Kidney (tissue), 14 donors: Measurements from ENCODE around the gene NPC2. TPM values are rescaled to one million over a fixed set of nuclear protein-coding genes. Genes with fewer than 3 reads are reported as not detected.
A peak's percentile ranks its signal among the peaks of the same experiment; 100 is the strongest.

Source experiments
- DNase-seq, 5 donors: peaks; one replicate each; pipeline ENCODE4 v3.0.0-alpha.2; 2013 to 2020
- FAIRE-seq: peaks from 2 replicates; lab custom pipeline; 2012; peaks lifted over from hg19 to GRCh38; lab: Jason Lieb, UNC
- H3K27ac ChIP-seq, 2 donors: one replicate each; pipeline ENCODE4 v1.7.0; 2013; ENCODE audit warnings: low read depth in 2 of 2, low read length in 2 of 2, inconsistent platforms in 1 of 2
- H3K27me3 ChIP-seq: one replicate; pipeline ENCODE4 v1.7.1; 2013; ENCODE audit warnings: low read length, inconsistent platforms; ENCODE audit not compliant: control insufficient read depth, insufficient read depth
- H3K36me3 ChIP-seq, 3 donors: one replicate each; pipeline versions ENCODE4 v1.7.0 to v1.7.1; 2013; ENCODE audit warnings: low read length in 3 of 3, control low read depth in 1 of 3, inconsistent platforms in 1 of 3; ENCODE audit not compliant: insufficient read depth in 3 of 3, control insufficient read depth in 2 of 3
- H3K4me1 ChIP-seq, 3 donors: one replicate each; pipeline versions ENCODE4 v1.7.0 to v1.7.1; 2013; ENCODE audit warnings: low read length in 3 of 3, inconsistent platforms in 1 of 3, low read depth in 1 of 3; ENCODE audit not compliant: control insufficient read depth in 2 of 3, insufficient read depth in 2 of 3
- H3K4me3 ChIP-seq, 3 donors: one replicate each; pipeline versions ENCODE4 v1.7.0 to v1.8.1; 2013; ENCODE audit warnings: low read length in 3 of 3, control low read depth in 1 of 3, inconsistent platforms in 1 of 3
- H3K9ac ChIP-seq, 3 donors: one replicate each; pipeline versions ENCODE4 v1.7.0 to v1.7.1; 2013; ENCODE audit warnings: low read length in 3 of 3, control low read depth in 1 of 3, inconsistent platforms in 1 of 3
- H3K9me3 ChIP-seq, 3 donors: one replicate each; pipeline versions ENCODE4 v1.7.0 to v1.7.1; 2013; ENCODE audit warnings: low read length in 3 of 3, control low read depth in 1 of 3, inconsistent platforms in 1 of 3; ENCODE audit not compliant: control insufficient read depth in 2 of 3, insufficient read depth in 1 of 3
- intact Hi-C: fragments of 100-400 bp; cut with DNase I; formaldehyde crosslinking; loops from one replicate; pipeline ENCODE4 v1.11.1; 2022
- polyA plus RNA-seq: library from polyadenylated mRNA; stranded (reverse); fragments of 350-450 nt; fragmentation: Illumina TruSeq; extraction: RNeasy Lipid Tissue Mini Kit (QIAGEN cat#74804); gene quantifications from one replicate; pipeline ENCODE4 v1.2.3, GENCODE V29; 2014; ENCODE audit warnings: low read depth, low replicate concordance; ENCODE audit not compliant: insufficient read depth
- total RNA-seq: library from RNA; stranded (reverse); fragmentation: NEBNext Ultra II Directional; extraction: Animal tissue kit (Norgen Biotek cat#: 25700); gene quantifications from one replicate; pipeline ENCODE4 v1.2.1, GENCODE V29; 2021
- TF ChIP-seq, protein P1 (sequence below): IDR thresholded peaks from 3 replicates; pipeline ENCODE4 v1.5.1; 2012; ENCODE audit warnings: mild to moderate bottlenecking, moderate library complexity, borderline replicate concordance; ENCODE audit not compliant: insufficient read depth; ENCODE audit errors: extremely low read depth
- donor health status: control.
- donor health status: control.
- donor health status: control.
- donor health status: control.
- donor health status: control.
- donor health status: DM: yes; HTN: yes; CAD: no.
- donor health status: Normal renal cell carcinoma (clear cell type).

Gene NPC2
- total and polyA plus RNA-seq, 2 donors from 2014 or later = 217 to 435 TPM

DNA sequence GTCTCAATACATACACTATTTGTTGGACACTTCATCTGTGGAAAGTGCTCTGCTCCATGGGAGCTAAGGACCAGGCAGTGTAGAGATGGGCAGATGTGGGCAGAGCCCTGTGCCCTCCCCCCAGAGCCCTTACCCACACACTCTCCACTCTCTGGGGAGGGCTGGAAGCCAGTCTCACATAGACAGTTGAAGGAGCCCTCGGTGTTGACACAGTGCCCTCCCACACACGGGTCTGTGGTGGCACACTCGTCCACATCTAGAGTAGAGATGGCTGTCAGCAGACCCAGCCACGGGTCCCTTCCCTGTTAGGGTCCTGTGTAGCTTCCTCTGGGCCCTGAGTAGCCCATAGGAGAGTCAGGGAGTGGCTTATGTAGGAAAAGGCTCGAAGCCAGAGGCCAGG, 14.7 kb upstream of the NPC2 start:
- no peaks in the 10 kb centered on the region for H3K36me3 ChIP-seq
- no peaks in the 10 kb centered on the region for H3K27me3 ChIP-seq
- TF ChIP-seq, protein P1, sequence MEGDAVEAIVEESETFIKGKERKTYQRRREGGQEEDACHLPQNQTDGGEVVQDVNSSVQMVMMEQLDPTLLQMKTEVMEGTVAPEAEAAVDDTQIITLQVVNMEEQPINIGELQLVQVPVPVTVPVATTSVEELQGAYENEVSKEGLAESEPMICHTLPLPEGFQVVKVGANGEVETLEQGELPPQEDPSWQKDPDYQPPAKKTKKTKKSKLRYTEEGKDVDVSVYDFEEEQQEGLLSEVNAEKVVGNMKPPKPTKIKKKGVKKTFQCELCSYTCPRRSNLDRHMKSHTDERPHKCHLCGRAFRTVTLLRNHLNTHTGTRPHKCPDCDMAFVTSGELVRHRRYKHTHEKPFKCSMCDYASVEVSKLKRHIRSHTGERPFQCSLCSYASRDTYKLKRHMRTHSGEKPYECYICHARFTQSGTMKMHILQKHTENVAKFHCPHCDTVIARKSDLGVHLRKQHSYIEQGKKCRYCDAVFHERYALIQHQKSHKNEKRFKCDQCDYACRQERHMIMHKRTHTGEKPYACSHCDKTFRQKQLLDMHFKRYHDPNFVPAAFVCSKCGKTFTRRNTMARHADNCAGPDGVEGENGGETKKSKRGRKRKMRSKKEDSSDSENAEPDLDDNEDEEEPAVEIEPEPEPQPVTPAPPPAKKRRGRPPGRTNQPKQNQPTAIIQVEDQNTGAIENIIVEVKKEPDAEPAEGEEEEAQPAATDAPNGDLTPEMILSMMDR = no peak
- H3K4me1 ChIP-seq = no peaks in the 10 kb centered on the region
- H3K4me3 ChIP-seq = no peak overlapping the region
- intact Hi-C loops = no loop called here
- no peak overlapping the region for H3K9ac ChIP-seq
- no peak overlapping the region for H3K27ac ChIP-seq
- H3K9me3 ChIP-seq = no peaks in the 10 kb centered on the region
- no peak for FAIRE-seq
- DNase-seq = peak in 3 of 5 donors; percentile 36 to 54 (median 42)

DNA sequence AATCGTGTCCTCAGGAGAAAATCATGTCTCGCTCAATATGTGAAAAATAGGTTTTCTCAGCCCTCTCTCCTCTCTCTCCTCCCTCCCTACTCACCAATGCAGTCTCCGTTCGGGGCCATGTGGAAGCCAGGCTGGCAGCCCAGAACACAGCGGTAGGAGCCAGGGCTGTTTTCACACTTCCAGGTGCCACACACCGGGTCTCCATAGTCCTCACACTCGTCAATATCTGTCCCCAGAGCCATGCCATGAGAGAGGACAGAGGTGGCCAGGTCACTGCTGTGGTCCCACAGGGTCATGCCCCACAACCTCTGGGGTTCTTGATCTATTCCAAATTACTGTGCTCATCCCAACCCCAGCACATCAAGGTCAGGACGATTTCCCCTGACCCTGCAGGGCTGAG, 14.0 kb upstream of the NPC2 start:
- Histone ChIP-seq H3K9ac (no peak overlapping the region), H3K27me3 (no peaks in the 10 kb centered on the region), H3K4me3 (no peak overlapping the region), H3K27ac (no peak overlapping the region), H3K36me3 (no peaks in the 10 kb centered on the region), H3K4me1 (no peaks in the 10 kb centered on the region), H3K9me3 (no peaks in the 10 kb centered on the region)
- DNase-seq (peak in 1 of 5 donors; percentile 30), FAIRE-seq (no peak)
- TF ChIP-seq, protein P1 = no peak
- intact Hi-C loops = no loop called here

DNA sequence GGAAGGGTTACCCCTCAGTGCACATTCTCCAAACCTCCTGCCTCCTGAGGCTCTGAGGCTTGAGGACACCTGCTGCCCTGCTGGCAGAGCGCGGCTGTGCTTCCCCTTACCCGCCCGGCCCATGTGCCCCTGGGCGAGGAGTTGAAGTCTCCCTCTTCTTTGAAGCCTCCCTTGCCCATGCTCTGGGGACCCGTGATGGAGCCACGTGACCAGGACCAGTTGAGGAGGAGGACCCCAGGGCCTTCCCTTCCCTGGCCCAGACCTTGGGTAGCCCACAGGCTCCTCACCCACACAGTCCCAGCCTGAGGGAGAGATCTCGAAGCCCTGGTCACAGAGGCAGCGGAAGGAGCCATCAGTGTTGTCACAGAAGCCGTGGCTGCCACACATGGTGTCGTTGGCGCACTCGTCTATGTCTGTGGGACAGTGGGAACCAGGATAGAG, 13.3 kb upstream of the NPC2 start:
- Histone ChIP-seq H3K4me3 (no peak overlapping the region), H3K27ac (no peak overlapping the region), H3K36me3 (no peaks in the 10 kb centered on the region), H3K4me1 (no peaks in the 10 kb centered on the region), H3K9ac (no peak overlapping the region), H3K27me3 (no peaks in the 10 kb centered on the region), H3K9me3 (no peaks in the 10 kb centered on the region)
- DNase-seq = peak in 1 of 5 donors; percentile 35
- TF ChIP-seq, protein P1 = no peak
- no peak for FAIRE-seq
- intact Hi-C loops = no loop called here

DNA sequence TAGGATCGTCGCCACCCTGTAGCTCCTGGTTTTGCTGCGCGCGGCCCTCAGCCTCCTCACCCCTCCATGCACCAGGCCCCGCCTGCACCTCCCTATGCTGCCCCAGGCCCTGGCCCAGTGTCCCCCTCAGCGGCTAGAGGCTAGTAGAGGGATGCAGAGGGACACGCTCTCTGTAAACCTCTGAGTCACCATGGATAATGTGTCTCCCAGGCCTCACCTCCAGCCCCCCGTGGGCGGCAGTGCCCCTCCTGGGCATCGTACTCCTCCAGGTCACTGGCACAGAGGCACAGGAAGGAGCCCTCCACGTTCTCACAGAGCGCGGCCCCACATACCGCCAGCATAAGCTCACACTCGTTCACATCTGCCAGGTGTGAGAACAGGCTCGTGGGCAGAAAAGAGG, 12.7 kb upstream of the NPC2 start:
- TF ChIP-seq, protein P1 = no peak
- no peak overlapping the region for H3K9ac ChIP-seq
- intact Hi-C loops = no loop called here
- H3K27ac ChIP-seq = no peak overlapping the region
- H3K9me3 ChIP-seq = no peaks in the 10 kb centered on the region
- DNase-seq (peak in 2 of 5 donors; percentile 25 to 40), FAIRE-seq (no peak)
- no peaks in the 10 kb centered on the region for H3K4me1 ChIP-seq
- no peak overlapping the region for H3K4me3 ChIP-seq
- no peaks in the 10 kb centered on the region for H3K27me3 ChIP-seq
- H3K36me3 ChIP-seq = no peaks in the 10 kb centered on the region
